ENCODE results near the gene SLC41A2. TPM values are rescaled to one million over a fixed set of nuclear protein-coding genes. Genes with fewer than 3 reads are reported as not detected.

SLC41A2 gene
- total and polyA plus RNA-seq, 2 donors (not counting 1 experiment from before 2014, with no cell fraction given), result 12.3 to 22.8 TPM

GRCh38 chr12:104930388-104931326, 27.4 kb downstream of the SLC41A2 start:
- no peak overlapping the region for H3K4me3 ChIP-seq (replicated peaks in 1 of 4; ENCODE audit: control extremely low read depth in 1 of 4, insufficient read depth in 1 of 4, low read depth in 3 of 4, low read length in 4 of 4)
- peak in 1 of 2 donors; percentile 56 for DNase-seq (ENCODE audit: low read depth in 2 of 2)
- H3K27ac ChIP-seq (ENCODE audit: insufficient read depth, low read length), result no peak overlapping the region
- H3K4me2 ChIP-seq (ENCODE audit: extremely low read depth, insufficient read depth, low read length), result no peak overlapping the region
- H3K9me3 ChIP-seq (ENCODE audit: control insufficient read depth, insufficient read depth, low read depth, low read length), result no peaks in the 10 kb centered on the region
- H3K4me1 ChIP-seq (ENCODE audit: control insufficient read depth, extremely low read depth, insufficient read depth, low read length), result no peaks in the 10 kb centered on the region
- H3K36me3 ChIP-seq (ENCODE audit: control insufficient read depth, insufficient read depth, low read length), result no peaks in the 10 kb centered on the region
- TF ChIP-seq CTCF (conservative IDR thresholded peaks at IDR 0.05 in 1 of 2, IDR thresholded peaks at IDR 0.05 in 1 of 2; ENCODE audit: low read depth in 1 of 2, low read length in 2 of 2), result no peak
- no peak for TF ChIP-seq EZH2 (IDR thresholded peaks at IDR 0.05; ENCODE audit: low read length, missing control alignments)
- no peaks in the 10 kb centered on the region for H3K27me3 ChIP-seq (ENCODE audit: control insufficient read depth, insufficient read depth, low read length)
- no peaks in the 10 kb centered on the region for H4K20me1 ChIP-seq (ENCODE audit: control insufficient read depth, extremely low read depth, insufficient read depth, low read length)
- H3K9ac ChIP-seq (ENCODE audit: insufficient read depth, low read length), result no peak overlapping the region
- H3K79me2 ChIP-seq (ENCODE audit: control insufficient read depth, insufficient read depth, low read length), result no peaks in the 10 kb centered on the region
- no peak overlapping the region for H2AFZ ChIP-seq (ENCODE audit: low read length)

DNA sequence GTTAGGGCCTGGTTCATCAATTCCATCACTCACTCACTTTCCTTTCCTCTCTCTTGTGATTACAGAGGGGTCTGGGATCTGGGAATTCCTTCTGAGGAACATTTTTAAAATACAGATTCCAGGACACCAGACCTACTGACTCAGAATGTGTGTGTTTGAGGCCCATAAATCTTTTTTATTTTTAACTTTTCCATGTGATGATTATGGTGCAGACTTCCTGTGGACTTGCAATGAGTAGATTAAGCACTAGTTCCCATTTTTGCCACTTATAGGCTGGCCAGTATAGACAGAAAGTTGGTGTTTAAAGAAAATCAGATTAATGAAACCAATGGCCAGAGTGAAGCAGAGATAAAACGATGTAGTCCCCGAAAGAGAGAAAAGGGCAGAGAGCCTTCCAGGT, 28.1 kb downstream of the SLC41A2 start:
- H3K4me2 ChIP-seq (ENCODE audit: extremely low read depth, insufficient read depth, low read length), result no peak overlapping the region
- DNase-seq (ENCODE audit: low read depth in 2 of 2), result no peak
- H3K9me3 ChIP-seq (ENCODE audit: control insufficient read depth, insufficient read depth, low read depth, low read length), result no peaks in the 10 kb centered on the region
- TF ChIP-seq EZH2 (IDR thresholded peaks at IDR 0.05; ENCODE audit: low read length, missing control alignments) (no peak), CTCF (conservative IDR thresholded peaks at IDR 0.05 in 1 of 2, IDR thresholded peaks at IDR 0.05 in 1 of 2; ENCODE audit: low read depth in 1 of 2, low read length in 2 of 2) (no peak)
- H3K36me3 ChIP-seq (ENCODE audit: control insufficient read depth, insufficient read depth, low read length), result no peaks in the 10 kb centered on the region
- no peak overlapping the region for H3K9ac ChIP-seq (ENCODE audit: insufficient read depth, low read length)
- H4K20me1 ChIP-seq (ENCODE audit: control insufficient read depth, extremely low read depth, insufficient read depth, low read length), result no peaks in the 10 kb centered on the region
- H3K79me2 ChIP-seq (ENCODE audit: control insufficient read depth, insufficient read depth, low read length), result no peaks in the 10 kb centered on the region
- no peak overlapping the region for H3K4me3 ChIP-seq (replicated peaks in 1 of 4; ENCODE audit: control extremely low read depth in 1 of 4, insufficient read depth in 1 of 4, low read depth in 3 of 4, low read length in 4 of 4)
- no peaks in the 10 kb centered on the region for H3K27me3 ChIP-seq (ENCODE audit: control insufficient read depth, insufficient read depth, low read length)
- no peaks in the 10 kb centered on the region for H3K4me1 ChIP-seq (ENCODE audit: control insufficient read depth, extremely low read depth, insufficient read depth, low read length)
- H2AFZ ChIP-seq (ENCODE audit: low read length), result no peak overlapping the region
- H3K27ac ChIP-seq (ENCODE audit: insufficient read depth, low read length), result no peak overlapping the region

DNA sequence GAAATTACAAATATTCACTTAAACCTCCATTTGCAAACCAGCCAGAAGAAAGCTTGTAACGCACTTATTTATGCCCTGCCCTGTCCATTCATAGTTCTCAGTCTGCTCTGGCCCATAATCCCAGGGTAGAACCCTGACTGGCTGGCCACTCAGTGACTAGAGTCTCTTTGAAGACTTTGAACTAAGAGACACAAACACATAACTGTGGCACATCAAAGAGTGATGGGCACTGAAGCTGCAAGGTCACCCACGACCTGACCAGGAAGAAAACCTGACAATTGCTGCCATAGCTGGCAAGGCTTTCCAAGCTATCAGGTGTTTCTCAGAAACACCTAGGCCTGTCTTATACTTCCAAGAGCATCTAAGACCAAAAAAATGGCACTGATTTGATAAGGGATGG, 28.7 kb downstream of the SLC41A2 start:
- Histone ChIP-seq H4K20me1 (ENCODE audit: control insufficient read depth, extremely low read depth, insufficient read depth, low read length) (no peaks in the 10 kb centered on the region), H3K27me3 (ENCODE audit: control insufficient read depth, insufficient read depth, low read length) (no peaks in the 10 kb centered on the region), H3K27ac (ENCODE audit: insufficient read depth, low read length) (no peak overlapping the region), H3K36me3 (ENCODE audit: control insufficient read depth, insufficient read depth, low read length) (no peaks in the 10 kb centered on the region), H3K9ac (ENCODE audit: insufficient read depth, low read length) (no peak overlapping the region), H3K9me3 (ENCODE audit: control insufficient read depth, insufficient read depth, low read depth, low read length) (no peaks in the 10 kb centered on the region), H3K4me1 (ENCODE audit: control insufficient read depth, extremely low read depth, insufficient read depth, low read length) (no peaks in the 10 kb centered on the region), H3K79me2 (ENCODE audit: control insufficient read depth, insufficient read depth, low read length) (no peaks in the 10 kb centered on the region), H3K4me3 (replicated peaks in 1 of 4; ENCODE audit: control extremely low read depth in 1 of 4, insufficient read depth in 1 of 4, low read depth in 3 of 4, low read length in 4 of 4) (no peak overlapping the region), H3K4me2 (ENCODE audit: extremely low read depth, insufficient read depth, low read length) (no peak overlapping the region), H2AFZ (ENCODE audit: low read length) (no peak overlapping the region)
- TF ChIP-seq EZH2 (IDR thresholded peaks at IDR 0.05; ENCODE audit: low read length, missing control alignments) (no peak), CTCF (conservative IDR thresholded peaks at IDR 0.05 in 1 of 2, IDR thresholded peaks at IDR 0.05 in 1 of 2; ENCODE audit: low read depth in 1 of 2, low read length in 2 of 2) (no peak)
- DNase-seq (ENCODE audit: low read depth in 2 of 2), result no peak
